ENCODE data around the gene CIITA.

DNA sequence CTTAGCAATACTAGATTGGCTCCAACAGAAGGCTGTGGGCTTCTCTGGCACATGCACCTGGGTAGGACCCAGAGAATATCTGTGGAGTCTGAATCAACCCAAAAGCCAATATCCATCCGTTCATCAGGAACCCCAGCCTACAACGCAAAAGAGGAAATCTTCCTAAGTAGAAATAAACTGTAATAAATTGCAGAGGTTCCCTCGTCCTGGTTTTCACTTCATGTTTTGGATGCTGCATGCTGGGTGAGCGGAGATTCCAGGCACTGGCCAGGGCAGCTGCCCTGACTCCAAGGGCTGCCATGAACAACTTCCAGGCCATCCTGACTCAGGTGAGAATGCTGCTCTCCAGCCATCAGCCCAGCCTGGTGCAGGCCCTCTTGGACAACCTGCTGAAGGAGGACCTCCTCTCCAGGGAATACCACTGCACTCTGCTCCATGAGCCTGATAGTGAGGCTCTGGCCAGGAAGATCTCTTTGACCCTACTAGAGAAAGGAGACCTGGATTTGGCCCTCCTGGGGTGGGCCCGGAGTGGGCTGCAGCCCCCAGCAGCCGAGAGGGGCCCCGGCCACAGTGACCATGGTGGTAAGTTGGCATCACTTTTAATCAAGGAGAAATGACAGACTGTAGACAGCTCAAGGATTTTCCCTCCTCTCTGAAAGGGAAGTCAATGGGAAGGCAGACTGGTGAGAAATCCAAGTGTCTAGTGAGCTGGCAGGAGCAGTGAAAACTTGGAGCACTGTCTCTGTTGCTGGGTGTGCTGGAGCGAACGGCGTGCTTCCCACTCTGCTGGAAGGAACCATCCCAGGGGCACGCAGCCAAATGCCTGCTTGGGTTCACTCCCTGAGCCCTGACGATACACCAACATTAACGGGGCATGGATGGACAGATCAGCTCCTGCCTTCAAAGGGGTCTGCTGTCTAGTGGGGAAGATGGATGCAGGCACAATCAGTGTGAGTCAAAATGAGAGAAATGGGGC is 10.7 kb upstream of the CIITA start:
- TF ChIP-seq, protein P1, sequence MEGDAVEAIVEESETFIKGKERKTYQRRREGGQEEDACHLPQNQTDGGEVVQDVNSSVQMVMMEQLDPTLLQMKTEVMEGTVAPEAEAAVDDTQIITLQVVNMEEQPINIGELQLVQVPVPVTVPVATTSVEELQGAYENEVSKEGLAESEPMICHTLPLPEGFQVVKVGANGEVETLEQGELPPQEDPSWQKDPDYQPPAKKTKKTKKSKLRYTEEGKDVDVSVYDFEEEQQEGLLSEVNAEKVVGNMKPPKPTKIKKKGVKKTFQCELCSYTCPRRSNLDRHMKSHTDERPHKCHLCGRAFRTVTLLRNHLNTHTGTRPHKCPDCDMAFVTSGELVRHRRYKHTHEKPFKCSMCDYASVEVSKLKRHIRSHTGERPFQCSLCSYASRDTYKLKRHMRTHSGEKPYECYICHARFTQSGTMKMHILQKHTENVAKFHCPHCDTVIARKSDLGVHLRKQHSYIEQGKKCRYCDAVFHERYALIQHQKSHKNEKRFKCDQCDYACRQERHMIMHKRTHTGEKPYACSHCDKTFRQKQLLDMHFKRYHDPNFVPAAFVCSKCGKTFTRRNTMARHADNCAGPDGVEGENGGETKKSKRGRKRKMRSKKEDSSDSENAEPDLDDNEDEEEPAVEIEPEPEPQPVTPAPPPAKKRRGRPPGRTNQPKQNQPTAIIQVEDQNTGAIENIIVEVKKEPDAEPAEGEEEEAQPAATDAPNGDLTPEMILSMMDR (IDR thresholded peaks at IDR 0.05): no peak
- no peak for TF ChIP-seq ZFX (IDR thresholded peaks at IDR 0.05; ENCODE audit: borderline replicate concordance)
